GM18907 (cell line): ENCODE measurements around the gene IRX4.

Experiments used
- ATAC-seq: cut with Tn5 transposase; IDR thresholded peaks from one replicate; pipeline ENCODE4 v1.9.1; 2021; ENCODE audit warnings: mild to moderate bottlenecking, moderate library complexity; ENCODE audit not compliant: unreplicated experiment

Gene IRX4

GRCh38 chr5:1914471-1914870, 31.7 kb upstream of the IRX4 start:
- no peak for ATAC-seq

GRCh38 chr5:1913578-1913977, 30.9 kb upstream of the IRX4 start:
- ATAC-seq: no peak

- no peak for ATAC-seq
These were observed 30.3 kb upstream of the IRX4 start for GRCh38 chr5:1912951-1913565.

- ATAC-seq: no peak
These were observed 29.1 kb upstream of the IRX4 start for GRCh38 chr5:1911773-1912235.

GRCh38 chr5:1910861-1911772, 28.4 kb upstream of the IRX4 start:
- ATAC-seq: no peak

- no peak for ATAC-seq
These were observed 27.5 kb upstream of the IRX4 start for GRCh38 chr5:1910081-1910760.

GRCh38 chr5:1909346-1909985, 26.7 kb upstream of the IRX4 start:
- no peak for ATAC-seq

GRCh38 chr5:1908931-1909330, 26.2 kb upstream of the IRX4 start:
- no peak for ATAC-seq

- no peak for ATAC-seq
These were observed 24.9 kb upstream of the IRX4 start for GRCh38 chr5:1907616-1908015.

- ATAC-seq: no peak
These were observed 22.4 kb upstream of the IRX4 start for GRCh38 chr5:1905108-1905507.

- ATAC-seq: no peak
These were observed 19.3 kb upstream of the IRX4 start for GRCh38 chr5:1901983-1902382.

GRCh38 chr5:1901061-1901460, 18.3 kb upstream of the IRX4 start:
- ATAC-seq: no peak

GRCh38 chr5:1899201-1899600, 16.5 kb upstream of the IRX4 start:
- no peak for ATAC-seq

GRCh38 chr5:1897816-1898450, 15.2 kb upstream of the IRX4 start:
- no peak for ATAC-seq

GRCh38 chr5:1897386-1897785, 14.7 kb upstream of the IRX4 start:
- no peak for ATAC-seq

GRCh38 chr5:1896602-1897376, 14.1 kb upstream of the IRX4 start:
- no peak for ATAC-seq

GRCh38 chr5:1895739-1896420, 13.2 kb upstream of the IRX4 start:
- no peak for ATAC-seq

- no peak for ATAC-seq
These were observed 11.5 kb upstream of the IRX4 start for GRCh38 chr5:1894243-1894642.

- ATAC-seq: no peak
These were observed 11.0 kb upstream of the IRX4 start for GRCh38 chr5:1893754-1894153.
